SU-DHL-6 (cell line): ENCODE measurements around the gene INVS.
"Not testable (repeated sequence)": the region's sequence is repeated elsewhere in the genome, so short reads cannot be mapped to it uniquely, and the experiment has no call there.

Source experiments
- H2AFZ ChIP-seq: fragments of 200-600 bp; sonication (generic); 2 replicates; pipeline ENCODE4 v1.6.1; 2014; ENCODE audit warnings: low read depth, mild to moderate bottlenecking, moderate library complexity, mixed read lengths, antibody characterized with exemption, low read length; ENCODE audit not compliant: severe bottlenecking
- H3F3A ChIP-seq: fragments of 200-600 bp; shearing (Covaris generic); 2 replicates; pipeline ENCODE4 v1.6.0; 2016; ENCODE audit warnings: antibody characterized with exemption, mild to moderate bottlenecking; ENCODE audit not compliant: insufficient read depth
- H3K27ac ChIP-seq: fragments of 200-600 bp; sonication (generic); 2 replicates; pipeline ENCODE4 v1.5.1; 2016; ENCODE audit warnings: low read depth, mild to moderate bottlenecking, low read length, moderate library complexity, mixed read lengths
- H3K27me3 ChIP-seq: fragments of 200-600 bp; sonication (generic), shearing (Covaris generic); 2 replicates; pipeline ENCODE4 v1.6.0; 2014; ENCODE audit warnings: mild to moderate bottlenecking, low read length
- H3K36me3 ChIP-seq: fragments of 200-600 bp; sonication (generic); 2 replicates; pipeline ENCODE4 v1.6.1; 2014; ENCODE audit warnings: mild to moderate bottlenecking, low read length, mixed read lengths
- H3K4me2 ChIP-seq: fragments of 300-600, 200-600 bp; shearing (Covaris generic), sonication (generic); 2 replicates; pipeline ENCODE4 v1.6.0; 2014; ENCODE audit warnings: low read length, low read depth, mild to moderate bottlenecking; ENCODE audit not compliant: poor library complexity, severe bottlenecking
- H3K4me3 ChIP-seq: fragments of 200-600 bp; sonication (generic); 2 replicates; pipeline ENCODE4 v1.5.1; 2014; ENCODE audit warnings: antibody characterized with exemption, low read length, mild to moderate bottlenecking, mixed read lengths; ENCODE audit not compliant: insufficient read depth, poor library complexity, severe bottlenecking
- H3K79me2 ChIP-seq: fragments of 200-600 bp; sonication (generic); 2 replicates; pipeline ENCODE4 v1.6.1; 2014; ENCODE audit warnings: mild to moderate bottlenecking, low read length, moderate library complexity; ENCODE audit not compliant: insufficient read depth
- H3K9ac ChIP-seq: fragments of 200-600 bp; sonication (generic); 2 replicates; pipeline ENCODE4 v1.7.0; 2014; ENCODE audit warnings: mild to moderate bottlenecking, low read length
- H3K9me2 ChIP-seq: fragments of 200-600 bp; sonication (generic); replicated peaks from 2 replicates; pipeline ENCODE4 v1.6.1; 2014; ENCODE audit warnings: low read length; ENCODE audit not compliant: insufficient read depth
- H3K9me3 ChIP-seq: fragments of 200-600 bp; sonication (generic); 2 replicates; pipeline ENCODE4 v1.6.1; 2014; ENCODE audit warnings: low read length, mixed read lengths; ENCODE audit not compliant: insufficient read depth
- H4K20me1 ChIP-seq: fragments of 200-600 bp; sonication (generic); 2 replicates; pipeline ENCODE4 v1.6.1; 2014; ENCODE audit warnings: low read depth, mild to moderate bottlenecking, antibody characterized with exemption, low read length, moderate library complexity, mixed read lengths
- CTCF ChIP-seq: fragments of 200-600 bp; sonication (generic); IDR thresholded peaks from one replicate; pipeline ENCODE4 v1.5.1; 2017; ENCODE audit warnings: antibody characterized with exemption, mild to moderate bottlenecking, low read length, moderate library complexity; ENCODE audit not compliant: insufficient read depth, poor library complexity, severe bottlenecking
- EZH2phosphoT487 ChIP-seq: fragments of 200-600 bp; sonication (generic), shearing (Covaris generic); conservative IDR thresholded peaks from 2 replicates; pipeline ENCODE4 v1.6.1; 2018; ENCODE audit warnings: mild to moderate bottlenecking, antibody characterized with exemption, low read length, moderate library complexity, mixed read lengths

The INVS gene

GRCh38 chr9:100074093-100074492 lies 24.9 kb upstream of the INVS start:
- Histone ChIP-seq H3K4me2 (no peak overlapping the region), H4K20me1 (no peaks in the 10 kb centered on the region; the same call in 1 of the 2 replicates), H2AFZ (no peak overlapping the region), H3K79me2 (peaks cover 97% of the 10 kb centered on the region), H3F3A (no peaks in the 10 kb centered on the region), H3K27ac (no peak overlapping the region), H3K36me3 (no peaks in the 10 kb centered on the region; the same call in 1 of the 2 replicates), H3K27me3 (no peaks in the 10 kb centered on the region), H3K9me2 (no peaks in the 10 kb centered on the region), H3K9me3 (no peaks in the 10 kb centered on the region), H3K4me3 (no peak overlapping the region), H3K9ac (no peak overlapping the region)
- TF ChIP-seq CTCF = no peak
- no peak for TF ChIP-seq EZH2phosphoT487

- Histone ChIP-seq H3K36me3 (no peaks in the 10 kb centered on the region), H3K9ac (no peak overlapping the region), H3K9me3 (no peaks in the 10 kb centered on the region), H3K9me2 (no peaks in the 10 kb centered on the region), H3K4me3 (no peak overlapping the region), H4K20me1 (peaks cover under 1% of the 10 kb centered on the region; the same call in 1 of the 2 replicates), H3K79me2 (peaks cover 99% of the 10 kb centered on the region), H2AFZ (no peak overlapping the region), H3K4me2 (no peak overlapping the region), H3K27me3 (no peaks in the 10 kb centered on the region), H3F3A (no peaks in the 10 kb centered on the region), H3K27ac (no peak overlapping the region)
- TF ChIP-seq CTCF (no peak), EZH2phosphoT487 (no peak)
These were observed 24.1 kb upstream of the INVS start for GRCh38 chr9:100074989-100075388.

GRCh38 chr9:100076256-100076655 lies 22.8 kb upstream of the INVS start:
- H3K4me3 ChIP-seq, H3K27me3 ChIP-seq, H3K9ac ChIP-seq, H3F3A ChIP-seq, H3K27ac ChIP-seq, H3K9me2 ChIP-seq, H3K9me3 ChIP-seq, H3K4me2 ChIP-seq, H3K36me3 ChIP-seq, H2AFZ ChIP-seq, H4K20me1 ChIP-seq: not testable (repeated sequence)
- peaks cover 99% of the 10 kb centered on the region for H3K79me2 ChIP-seq

- Histone ChIP-seq H4K20me1 (peaks cover 15% of the 10 kb centered on the region; the same call in 1 of the 2 replicates), H3K9ac (peak overlapping the region; percentile 51)
These were observed 16.3 kb upstream of the INVS start for GRCh38 chr9:100082782-100083181.

More at GRCh38 chr9:100082782-100083181, 16.3 kb upstream of the INVS start:
- Histone ChIP-seq H3K9me3 (no peaks in the 10 kb centered on the region), H3K79me2 (peaks cover 92% of the 10 kb centered on the region), H3K27ac (peak overlapping the region; percentile 98), H3K36me3 (0 out of 2 replicates have a peak, but pooled peaks cover 4% of the 10 kb centered on the region), H3K27me3 (no peaks in the 10 kb centered on the region), H3K4me3 (peak overlapping the region; percentile 44), H3F3A (peaks cover 60% of the 10 kb centered on the region), H3K4me2 (peak overlapping the region; percentile 88), H3K9me2 (no peaks in the 10 kb centered on the region), H2AFZ (no peak overlapping the region)
- TF ChIP-seq CTCF (no peak), EZH2phosphoT487 (no peak)
